CD4-positive, alpha-beta T cell treated with Interleukin-10 for 1 hour (primary cell): ENCODE measurements around the gene SRPK3.

Experiments used
- DNase-seq: peaks from one replicate; pipeline ENCODE4 v3.0.0-alpha.2; 2020

Gene SRPK3

DNA sequence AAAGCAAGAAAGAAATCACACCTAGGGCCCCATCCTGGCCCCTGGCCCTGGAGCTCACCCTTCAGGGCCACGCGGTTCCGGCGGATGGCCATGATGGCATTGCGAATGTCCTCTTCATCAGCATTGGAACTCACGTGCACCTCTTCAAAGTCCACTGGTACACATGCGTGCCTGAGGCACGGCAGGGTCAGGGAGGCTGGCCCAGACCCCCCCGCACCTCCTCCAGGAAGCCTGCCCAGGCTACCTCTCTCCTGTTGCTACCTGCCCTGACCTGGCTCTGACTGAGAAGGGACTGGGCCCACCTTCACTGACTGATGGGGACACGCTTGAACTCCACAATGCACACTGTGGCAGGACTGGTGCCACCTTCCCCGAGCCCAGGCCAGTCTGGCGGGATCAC is 8.8 kb downstream of the SRPK3 start:
- no peak for DNase-seq

DNA sequence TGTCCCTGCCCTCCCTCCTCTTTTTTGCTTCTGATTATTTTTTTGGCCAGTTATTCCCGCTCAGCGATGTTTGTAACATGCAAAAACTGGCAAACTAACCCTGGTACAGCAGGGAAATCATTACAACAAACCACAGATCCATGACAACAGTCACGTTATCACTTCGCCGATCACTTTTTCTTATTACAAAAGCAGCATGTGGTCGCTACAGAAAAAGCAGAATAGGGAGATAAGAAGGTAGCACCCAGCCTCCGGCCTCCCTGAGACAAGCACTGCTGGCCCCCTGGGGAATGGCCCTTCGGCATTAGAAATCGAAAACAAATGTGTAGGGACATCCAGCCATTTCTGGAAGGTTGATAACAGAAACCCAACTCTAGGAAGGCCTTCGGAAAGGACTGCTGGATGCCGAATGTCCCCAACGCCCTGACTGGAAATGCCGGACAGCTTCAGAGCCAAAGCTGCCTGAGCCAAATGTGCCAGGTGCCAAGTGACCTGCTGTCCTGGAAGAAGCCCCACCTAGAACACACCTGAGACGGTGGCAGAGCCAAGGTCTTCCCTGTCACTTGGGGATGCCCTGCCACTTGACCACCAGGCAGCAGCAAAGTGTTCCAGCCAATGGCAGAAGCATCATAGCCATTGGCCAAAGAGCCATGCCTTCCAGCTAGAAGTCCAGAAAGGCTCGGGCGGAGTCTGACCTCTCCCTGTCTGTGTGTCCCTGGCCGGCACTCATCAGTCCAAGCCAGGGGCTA is 10.4 kb downstream of the SRPK3 start:
- no peak for DNase-seq

- DNase-seq, result no peak
Measured at GRCh38 chrX:153792368-153792767, 11.5 kb downstream of the SRPK3 start.

DNA sequence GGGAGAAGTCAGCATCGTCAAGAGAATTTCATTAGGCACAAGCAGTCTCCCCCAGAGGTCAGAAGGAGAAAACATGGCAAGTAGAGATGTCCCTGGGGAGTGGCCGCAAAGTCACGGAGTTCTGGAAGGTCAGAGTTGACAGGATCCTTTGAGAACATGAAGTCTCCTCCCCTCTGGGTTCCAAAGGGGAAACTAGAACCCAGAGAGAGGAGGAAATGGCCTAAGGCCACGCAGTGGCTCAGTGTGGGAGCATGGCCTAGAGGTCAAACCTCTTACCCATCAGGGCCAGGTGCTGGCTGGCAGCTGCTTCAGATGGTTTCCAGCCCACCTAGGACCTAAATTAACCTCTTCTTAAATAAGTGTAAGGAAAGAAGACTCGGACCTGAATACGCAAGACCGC is 12.4 kb downstream of the SRPK3 start:
- no peak for DNase-seq

DNA sequence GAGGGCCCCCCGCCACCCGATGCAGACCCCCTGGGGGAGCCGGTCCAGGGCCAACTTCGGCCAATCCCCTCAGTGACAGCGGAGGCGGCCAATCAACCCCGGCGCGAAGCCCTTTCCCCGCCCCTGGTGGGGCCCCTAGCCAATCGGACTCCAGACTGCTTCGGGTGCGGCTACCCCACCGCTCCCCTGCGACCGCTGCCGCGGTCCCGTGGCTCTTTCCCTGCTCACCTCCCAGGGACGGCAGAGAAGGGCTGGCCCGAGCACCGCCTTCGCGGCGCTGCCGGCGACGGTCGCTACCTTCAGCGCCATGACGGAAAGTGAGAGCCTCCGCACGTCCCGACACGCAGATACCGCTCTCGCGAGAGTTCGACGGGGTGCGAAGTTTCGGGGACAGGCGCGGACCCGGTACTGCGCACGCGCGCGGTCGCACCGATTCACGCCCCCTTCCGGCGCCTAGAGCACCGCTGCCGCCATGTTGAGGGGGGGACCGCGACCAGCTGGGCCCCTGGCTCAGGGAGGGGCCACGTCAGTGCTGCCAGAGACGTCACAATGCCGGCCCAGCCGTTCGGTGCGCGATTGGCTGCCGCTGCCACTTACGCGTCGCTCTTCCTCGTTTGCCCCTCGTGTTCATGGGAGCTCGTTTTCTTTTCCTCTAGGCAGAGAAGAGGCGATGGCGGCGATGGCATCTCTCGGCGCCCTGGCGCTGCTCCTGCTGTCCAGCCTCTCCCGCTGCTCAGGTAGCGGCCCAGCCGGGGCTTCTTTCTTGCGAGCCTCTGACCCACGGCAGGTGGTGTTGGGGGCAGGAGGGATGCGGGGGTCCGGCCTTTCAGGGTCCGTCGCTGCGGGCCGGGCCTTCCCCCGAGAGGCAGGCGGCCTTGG is 13.4 kb downstream of the SRPK3 start, which contains the start of the genes IDH3G and SSR4:
IDH3G (minus strand) TSS at position 358 of the 879 bp plus-strand sequence; CDS start at position 309, 49 bp downstream.
SSR4 (plus strand) TSS at position 651 of the 879 bp plus-strand sequence; CDS start at position 671, 20 bp downstream.
- peak; percentile 95 for DNase-seq

GRCh38 chrX:153794897-153795816 is 14.3 kb downstream of the SRPK3 start:
- DNase-seq, result no peak

DNA sequence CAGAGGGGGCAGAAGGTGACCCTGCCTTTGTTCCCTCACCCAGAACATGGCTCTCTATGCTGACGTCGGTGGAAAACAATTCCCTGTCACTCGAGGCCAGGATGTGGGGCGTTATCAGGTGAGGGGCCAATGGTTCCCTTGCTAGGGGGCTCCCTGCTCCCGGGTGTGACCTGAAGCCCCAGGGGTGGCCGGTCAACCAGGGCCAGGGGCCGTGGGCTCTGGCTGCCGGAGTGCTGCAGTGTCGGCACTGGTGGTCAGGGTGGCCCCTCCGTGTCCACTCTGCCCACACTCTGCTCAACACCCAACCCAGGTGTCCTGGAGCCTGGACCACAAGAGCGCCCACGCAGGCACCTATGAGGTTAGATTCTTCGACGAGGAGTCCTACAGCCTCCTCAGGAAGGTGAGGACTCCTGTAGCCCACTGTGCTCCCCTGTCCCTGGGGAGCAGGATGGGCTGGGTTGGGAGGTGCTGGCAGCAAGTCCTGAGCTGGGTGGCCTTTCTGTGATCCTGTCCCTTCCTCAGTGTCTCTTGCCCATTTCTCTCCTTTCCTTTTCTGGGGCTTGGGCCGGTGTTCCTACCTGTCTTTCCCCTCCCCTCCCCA is 16.7 kb downstream of the SRPK3 start:
- no peak for DNase-seq

DNA sequence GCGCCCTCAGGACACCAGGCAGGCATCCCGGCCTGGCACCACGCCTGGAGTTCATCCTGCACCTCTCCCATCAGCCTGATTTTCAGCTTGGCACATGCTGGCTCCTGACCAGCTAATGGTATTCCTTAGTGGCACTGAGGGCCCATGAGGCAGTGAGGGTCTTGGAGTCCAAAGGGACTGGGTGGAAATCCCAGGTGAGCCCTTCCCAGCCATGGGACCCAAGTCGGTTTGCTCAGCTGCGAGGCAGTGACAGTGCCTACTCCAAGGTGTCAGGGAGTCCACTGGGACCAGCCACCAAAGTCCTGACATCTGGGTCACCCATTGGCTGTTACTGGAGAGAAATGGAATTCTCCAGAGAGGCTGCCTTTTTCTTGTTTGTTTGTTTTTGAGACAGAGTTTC is 18.5 kb downstream of the SRPK3 start:
- DNase-seq, result no peak

DNA sequence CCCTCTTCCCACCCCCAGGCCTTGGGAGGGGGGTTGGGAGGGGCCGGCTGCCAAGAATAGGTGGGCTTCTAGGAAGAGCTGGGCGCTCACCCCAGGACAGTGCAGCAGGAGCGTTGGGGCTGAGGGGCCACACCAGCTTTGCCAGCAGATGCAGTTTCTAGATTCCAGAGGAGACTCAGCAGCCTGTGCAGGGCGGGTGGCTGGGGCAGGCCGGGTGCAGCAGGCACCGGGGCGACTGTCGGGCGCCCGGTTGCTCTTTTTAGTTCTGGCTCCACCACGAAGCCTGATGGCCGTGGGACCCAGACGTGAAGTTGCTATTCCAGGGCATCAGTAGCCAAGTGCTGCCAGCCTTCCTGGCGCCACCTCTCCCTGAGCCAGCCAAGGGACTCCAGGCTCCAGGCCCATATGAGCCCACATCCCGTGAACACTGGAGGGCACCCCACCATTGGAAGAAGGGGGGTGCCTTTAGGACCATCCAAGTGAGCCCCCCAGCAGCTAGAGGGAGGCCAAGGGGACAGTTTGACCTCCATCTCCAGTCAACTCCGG is 19.4 kb downstream of the SRPK3 start:
- DNase-seq, result no peak

GRCh38 chrX:153800746-153801145 is 19.9 kb downstream of the SRPK3 start:
- DNase-seq, result no peak

DNA sequence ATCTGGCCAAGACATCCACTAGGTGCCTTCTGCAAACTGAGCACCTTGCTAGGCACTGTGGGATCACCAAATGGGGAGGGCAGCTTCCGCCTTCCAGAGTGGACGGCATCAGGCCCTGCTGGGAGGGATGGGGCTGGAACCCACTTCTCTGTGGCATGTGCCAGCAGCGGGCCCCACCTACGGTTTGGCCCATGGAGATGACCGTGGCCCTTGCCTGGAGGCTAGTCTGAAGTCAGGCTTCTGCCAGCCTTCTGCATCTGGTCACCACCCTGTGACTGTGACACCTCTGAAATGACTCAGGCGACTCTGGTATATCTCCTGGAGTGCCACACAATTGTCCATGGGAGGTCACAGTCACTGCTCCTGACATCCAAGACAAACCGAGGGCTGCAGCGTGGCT is 20.8 kb downstream of the SRPK3 start:
- no peak for DNase-seq

DNA sequence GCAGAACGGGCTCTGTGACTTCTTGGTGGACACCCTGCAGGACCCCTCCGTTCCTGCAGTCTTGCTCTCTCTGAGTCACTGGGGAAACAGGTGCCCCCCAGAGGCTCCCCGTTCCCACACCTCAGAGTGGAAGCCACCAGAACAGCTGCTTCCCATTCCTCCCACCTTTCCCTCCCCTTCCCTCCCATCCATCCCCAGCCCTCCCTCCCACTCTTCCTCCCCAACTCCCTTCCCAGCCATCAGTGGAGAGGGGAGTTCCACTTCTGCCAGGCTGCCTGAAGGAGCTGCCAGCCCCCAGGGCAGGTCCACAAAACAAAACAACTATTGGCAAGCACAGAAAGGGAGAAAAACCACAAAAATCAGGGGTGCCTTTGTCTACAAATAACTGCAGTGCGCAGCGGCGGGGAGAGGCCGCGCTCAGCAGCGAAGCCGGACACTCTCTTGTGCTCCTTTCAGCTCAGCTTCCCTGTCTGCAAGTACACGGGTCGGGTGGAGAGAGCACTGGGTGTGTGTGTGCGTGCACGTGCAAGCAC is 21.7 kb downstream of the SRPK3 start:
- DNase-seq, result no peak

GRCh38 chrX:153803211-153804099 is 22.6 kb downstream of the SRPK3 start:
- no peak for DNase-seq

- DNase-seq, result no peak
Measured at GRCh38 chrX:153804100-153804595, 23.3 kb downstream of the SRPK3 start.

- no peak for DNase-seq
Measured at GRCh38 chrX:153804621-153805020, 23.8 kb downstream of the SRPK3 start.

- DNase-seq, result no peak
Measured at GRCh38 chrX:153805436-153805835, 24.6 kb downstream of the SRPK3 start.

- no peak for DNase-seq
Measured at GRCh38 chrX:153806999-153807575, 26.2 kb downstream of the SRPK3 start.

DNA sequence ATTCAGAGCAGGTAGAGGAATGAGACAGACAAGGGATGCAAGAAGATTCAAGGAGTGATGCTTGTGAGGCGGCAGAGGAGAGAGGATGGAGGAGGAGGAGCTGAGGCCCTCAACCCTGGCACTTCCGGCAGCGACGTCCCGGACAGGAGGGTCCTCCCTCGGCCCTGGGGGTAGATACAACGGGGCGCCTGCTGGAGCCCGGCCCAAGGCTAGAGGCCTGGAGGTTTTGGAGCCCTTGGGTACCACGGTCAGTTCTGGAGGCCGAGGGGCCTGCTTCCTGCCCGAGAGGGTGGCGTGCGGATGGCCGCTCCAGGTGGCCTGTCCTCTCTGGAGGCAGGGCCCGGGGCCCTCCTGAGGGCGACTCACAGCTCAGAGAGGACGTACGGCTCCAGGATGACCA is 27.1 kb downstream of the SRPK3 start:
- DNase-seq, result no peak

DNA sequence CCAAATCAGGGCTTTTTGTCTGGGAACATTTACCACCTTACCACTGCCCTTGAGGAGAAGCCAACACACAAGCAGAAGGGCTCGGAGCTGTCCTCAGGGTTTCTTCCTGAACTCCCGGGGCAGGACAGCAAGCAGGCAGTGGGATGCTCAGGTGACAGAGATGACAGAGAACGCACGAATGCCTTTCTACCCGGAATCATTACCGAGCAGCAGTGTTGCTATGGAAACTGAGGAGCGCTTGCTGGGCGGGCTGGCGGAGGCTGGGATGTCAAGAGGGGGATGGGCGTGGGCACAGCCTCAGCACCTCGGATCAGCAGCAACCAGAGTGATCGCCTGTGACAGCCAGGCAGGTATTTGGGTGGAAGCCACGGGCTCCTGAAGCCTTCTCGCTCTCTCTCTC is 31.4 kb downstream of the SRPK3 start:
- DNase-seq, result no peak

DNA sequence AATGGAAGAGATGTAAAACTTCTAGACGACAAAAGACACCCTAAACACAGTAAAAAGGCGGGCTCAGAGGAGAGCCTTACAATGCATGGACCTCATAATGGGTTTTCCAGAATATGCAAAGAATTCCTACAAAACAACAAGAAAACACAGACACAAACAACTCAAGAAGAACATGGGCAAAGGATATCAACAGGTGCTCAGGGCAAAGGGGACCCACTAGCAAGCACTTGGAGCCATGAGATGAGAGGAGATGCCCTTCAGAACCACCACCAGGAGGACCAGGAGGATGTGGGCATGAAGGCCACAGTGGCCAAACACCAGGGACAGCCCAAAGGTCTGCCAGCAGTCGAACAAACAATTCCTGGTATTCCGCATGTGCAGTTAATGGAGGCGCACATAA is 32.3 kb downstream of the SRPK3 start:
- DNase-seq, result no peak
